HG03280 (cell line): ENCODE data around the gene ZNF512B.
"Not testable (repeated sequence)": the region's sequence is repeated elsewhere in the genome, so short reads cannot be mapped to it uniquely, and the experiment has no call there.

Source experiments
- ATAC-seq: cut with Tn5 transposase; IDR thresholded peaks from one replicate; pipeline ENCODE4 v1.9.1; 2021; ENCODE audit warnings: mild to moderate bottlenecking, moderate library complexity; ENCODE audit not compliant: unreplicated experiment

ZNF512B gene

GRCh38 chr20:63963784-63964301, 5.9 kb downstream of the ZNF512B start:
- no peak for ATAC-seq

GRCh38 chr20:63963348-63963741, 6.4 kb downstream of the ZNF512B start:
- ATAC-seq: no peak

- no peak for ATAC-seq
Measured at GRCh38 chr20:63962426-63963347, 7.0 kb downstream of the ZNF512B start.

- ATAC-seq: no peak
Measured at GRCh38 chr20:63961664-63962425, 7.9 kb downstream of the ZNF512B start.

GRCh38 chr20:63960654-63961621, 8.8 kb downstream of the ZNF512B start:
- not testable (repeated sequence) for ATAC-seq

GRCh38 chr20:63959699-63960075, 10.0 kb downstream of the ZNF512B start:
- no peak for ATAC-seq

GRCh38 chr20:63958964-63959698, 10.6 kb downstream of the ZNF512B start:
- ATAC-seq: no peak

GRCh38 chr20:63958471-63958870, 11.3 kb downstream of the ZNF512B start:
- no peak for ATAC-seq

- ATAC-seq: no peak
Measured at GRCh38 chr20:63957690-63958441, 11.9 kb downstream of the ZNF512B start.

- no peak for ATAC-seq
Measured at GRCh38 chr20:63957004-63957689, 12.6 kb downstream of the ZNF512B start.

- ATAC-seq: peak; percentile 4
Measured at GRCh38 chr20:63956664-63957003, 13.1 kb downstream of the ZNF512B start.

- ATAC-seq: peak; percentile 75
Measured at GRCh38 chr20:63955827-63956663, 13.7 kb downstream of the ZNF512B start, which contains the start of gene UCKL1. Gene UCKL1, minus strand, starts transcription at chr20:63956416. Its CDS starts 44 bp downstream, at chr20:63956372.

GRCh38 chr20:63955281-63955826, 14.4 kb downstream of the ZNF512B start:
- peak; percentile 13 for ATAC-seq

- ATAC-seq: no peak
Measured at GRCh38 chr20:63953764-63954429, 15.8 kb downstream of the ZNF512B start.

- no peak for ATAC-seq
Measured at GRCh38 chr20:63952769-63953168, 17.0 kb downstream of the ZNF512B start.

- no peak for ATAC-seq
Measured at GRCh38 chr20:63952210-63952535, 17.6 kb downstream of the ZNF512B start.
